HS-27A (cell line): Measurements from ENCODE around the gene FANCD2.
"Not testable (repeated sequence)": the region's sequence is repeated elsewhere in the genome, so short reads cannot be mapped to it uniquely, and the experiment has no call there.

Experiments used
- DNase-seq: peaks from one replicate; pipeline ENCODE4 v3.0.0-alpha.2; 2012; ENCODE audit warnings: low read depth, missing footprints

The FANCD2 gene

GRCh38 chr3:10026084-10026890 is at the start of gene FANCD2:
FANCD2 (plus strand) TSS chr3:10026437; CDS start chr3:10028658, 2,221 bp downstream.
- DNase-seq, result peak; percentile 77

- DNase-seq, result peak; percentile 91
Observed at GRCh38 chr3:9976721-9977709, 49.2 kb upstream of the FANCD2 start.

GRCh38 chr3:9978710-9979305 is 47.4 kb upstream of the FANCD2 start:
- no peak for DNase-seq

GRCh38 chr3:9980251-9980650 is 46.0 kb upstream of the FANCD2 start:
- DNase-seq, result no peak

GRCh38 chr3:9986230-9986725 is 40.0 kb upstream of the FANCD2 start:
- no peak for DNase-seq

- no peak for DNase-seq
Observed at GRCh38 chr3:9994086-9994844, 32.0 kb upstream of the FANCD2 start.

- DNase-seq, result no peak
Observed at GRCh38 chr3:10000686-10001085, 25.6 kb upstream of the FANCD2 start.

GRCh38 chr3:10002951-10003350 is 23.3 kb upstream of the FANCD2 start:
- no peak for DNase-seq

- no peak for DNase-seq
Observed at GRCh38 chr3:10004506-10004905, 21.7 kb upstream of the FANCD2 start.

GRCh38 chr3:10004960-10005564 is 21.2 kb upstream of the FANCD2 start:
- DNase-seq, result no peak

GRCh38 chr3:10006048-10006761 is 20.0 kb upstream of the FANCD2 start:
- no peak for DNase-seq

- no peak for DNase-seq
Observed at GRCh38 chr3:10006762-10007090, 19.5 kb upstream of the FANCD2 start.

- no peak for DNase-seq
Observed at GRCh38 chr3:10007126-10007782, 19.0 kb upstream of the FANCD2 start.

GRCh38 chr3:10008216-10008587 is 18.0 kb upstream of the FANCD2 start:
- DNase-seq, result not testable (repeated sequence)

GRCh38 chr3:10008588-10009344 is 17.5 kb upstream of the FANCD2 start:
- no peak for DNase-seq

GRCh38 chr3:10010421-10010877 is 15.8 kb upstream of the FANCD2 start:
- DNase-seq, result no peak

GRCh38 chr3:10010878-10011465 is 15.3 kb upstream of the FANCD2 start:
- no peak for DNase-seq

- DNase-seq, result no peak
Observed at GRCh38 chr3:10011631-10012030, 14.6 kb upstream of the FANCD2 start.

- no peak for DNase-seq
Observed at GRCh38 chr3:10012106-10012505, 14.1 kb upstream of the FANCD2 start.
